HEK293 (cell line): ENCODE results near the gene MLPH.

ENCODE experiments used
- CTCF ChIA-PET: fragments of 350-600 bp; formaldehyde crosslinking; extraction: SDS; loops from one replicate; lab custom pipeline; 2021; ENCODE audit warnings: antibody characterized with exemption; lab: Yijun Ruan, JAX
- POLR2A ChIA-PET: fragments of 300-600 bp; formaldehyde crosslinking; extraction: SDS; loops from one replicate; lab custom pipeline; 2020; ENCODE audit warnings: antibody characterized with exemption, inconsistent platforms; lab: Yijun Ruan, JAX
- H3K27ac ChIP-seq: fragments of 200-500 bp; sonication (Bioruptor generic); 2 replicates; pipeline ENCODE4 v1.5.1; 2014; ENCODE audit warnings: low read depth, low read length, control low read depth, inconsistent platforms; ENCODE audit errors: extremely low read depth
- H3K36me3 ChIP-seq, 2 experiments: fragments of 200-500 bp in 1 of 2; sonication (Bioruptor generic) in 1 of 2; 1 replicate in 1 of 2; 2 replicates in 1 of 2; pipeline ENCODE4 v1.5.1; 2014 to 2017; ENCODE audit warnings: inconsistent platforms in 2 of 2, low read length in 2 of 2; ENCODE audit not compliant: control insufficient read depth in 2 of 2, insufficient read depth in 1 of 2
- H3K4me1 ChIP-seq: fragments of 200-500 bp; sonication (Bioruptor generic); 2 replicates; pipeline ENCODE4 v1.5.1; 2014; ENCODE audit warnings: mild to moderate bottlenecking, low read length, inconsistent platforms; ENCODE audit not compliant: control insufficient read depth, insufficient read depth
- H3K4me3 ChIP-seq: 2 replicates; pipeline ENCODE4 v1.5.1; 2011; ENCODE audit warnings: low read depth, mild to moderate bottlenecking, control low read depth, low read length, moderate library complexity
- H3K9me3 ChIP-seq: fragments of 200-500 bp; sonication (Bioruptor generic); 2 replicates; pipeline ENCODE4 v1.5.1; 2014; ENCODE audit warnings: low read depth, low read length, inconsistent platforms; ENCODE audit not compliant: control insufficient read depth, insufficient read depth
- EGR2 ChIP-seq: fragments of 450-650 bp; formaldehyde crosslinking; IDR thresholded peaks from 2 replicates; pipeline ENCODE4 v1.5.1; 2016; ENCODE audit warnings: low read depth, missing biosample characterization, missing genetic modification characterization
- GLI2 ChIP-seq: fragments of 450-650 bp; formaldehyde crosslinking; IDR thresholded peaks from 2 replicates; pipeline ENCODE4; 2017; ENCODE audit warnings: missing biosample characterization, missing genetic modification characterization, low read depth, borderline replicate concordance
- PRDM1 ChIP-seq: fragments of 450-650 bp; formaldehyde crosslinking; IDR thresholded peaks from 2 replicates; pipeline ENCODE4; 2016; ENCODE audit warnings: missing biosample characterization, missing genetic modification characterization
- SALL2 ChIP-seq: fragments of 450-650 bp; formaldehyde crosslinking; IDR thresholded peaks from 2 replicates; pipeline ENCODE4 v1.5.0; 2017; ENCODE audit warnings: missing biosample characterization, mild to moderate bottlenecking, missing genetic modification characterization, borderline replicate concordance
- SETDB1 ChIP-seq: IDR thresholded peaks from one replicate; pipeline ENCODE4 v1.6.1; 2017; ENCODE audit warnings: mild to moderate bottlenecking, low read length, moderate library complexity, mixed read lengths; ENCODE audit not compliant: insufficient read length
- SP2 ChIP-seq: fragments of 450-650 bp; formaldehyde crosslinking; IDR thresholded peaks from 2 replicates; pipeline ENCODE4 v1.5.1; 2016; ENCODE audit warnings: missing biosample characterization, missing genetic modification characterization
- WT1 ChIP-seq: fragments of 450-650 bp; formaldehyde crosslinking; IDR thresholded peaks from 2 replicates; pipeline ENCODE4 v1.5.1; 2016; ENCODE audit warnings: missing biosample characterization, missing genetic modification characterization
- ZBTB1 ChIP-seq: fragments of 450-650 bp; formaldehyde crosslinking; IDR thresholded peaks from 2 replicates; pipeline ENCODE4 v1.5.1; 2016; ENCODE audit warnings: missing biosample characterization, missing genetic modification characterization
- ZFHX2 ChIP-seq: fragments of 450-650 bp; formaldehyde crosslinking; conservative IDR thresholded peaks from 2 replicates; pipeline ENCODE4 v1.5.1; 2016; ENCODE audit warnings: missing biosample characterization, missing genetic modification characterization
- ZNF114 ChIP-seq: fragments of 450-650 bp; formaldehyde crosslinking; IDR thresholded peaks from 2 replicates; pipeline ENCODE4 v1.5.0; 2017; ENCODE audit warnings: missing biosample characterization, missing genetic modification characterization
- ZNF138 ChIP-seq: fragments of 450-650 bp; formaldehyde crosslinking; IDR thresholded peaks from 2 replicates; pipeline ENCODE4 v1.5.1; 2016; ENCODE audit warnings: missing biosample characterization, missing genetic modification characterization, borderline replicate concordance
- ZNF16 ChIP-seq: fragments of 450-650 bp; formaldehyde crosslinking; IDR thresholded peaks from 2 replicates; pipeline ENCODE4 v1.5.1; 2016; ENCODE audit warnings: low read depth, missing biosample characterization, missing genetic modification characterization
- ZNF184 ChIP-seq: fragments of 450-650 bp; IDR thresholded peaks from 2 replicates; pipeline ENCODE4 v1.5.1; 2018; ENCODE audit warnings: missing biosample characterization, mild to moderate bottlenecking, missing genetic modification characterization
- ZNF202 ChIP-seq: fragments of 450-650 bp; formaldehyde crosslinking; IDR thresholded peaks from 2 replicates; pipeline ENCODE4 v1.5.1; 2016; ENCODE audit warnings: missing biosample characterization, missing genetic modification characterization, borderline replicate concordance
- ZNF214 ChIP-seq: fragments of 450-650 bp; formaldehyde crosslinking; IDR thresholded peaks from 2 replicates; pipeline ENCODE4 v1.5.1; 2017; ENCODE audit warnings: missing biosample characterization, mild to moderate bottlenecking, missing genetic modification characterization, borderline replicate concordance
- ZNF274 ChIP-seq, 2 experiments: fragments of 200-500 bp in 1 of 2; fragments of 450-650 bp in 1 of 2; sonication (Bioruptor generic) in 1 of 2; formaldehyde crosslinking in 1 of 2; IDR thresholded peaks; 2 replicates each; pipeline versions ENCODE4 v1.5.1 to v1.6.1; 2014 to 2016; ENCODE audit warnings: borderline replicate concordance in 1 of 2, inconsistent platforms in 1 of 2, low read length in 1 of 2, missing biosample characterization in 1 of 2, missing genetic modification characterization in 1 of 2
- ZNF558 ChIP-seq: fragments of 450-650 bp; formaldehyde crosslinking; IDR thresholded peaks from 2 replicates; pipeline ENCODE4 v1.5.1; 2016; ENCODE audit warnings: missing biosample characterization, missing genetic modification characterization
- ZNF654 ChIP-seq: fragments of 450-650 bp; formaldehyde crosslinking; IDR thresholded peaks from 2 replicates; pipeline ENCODE4 v1.5.1; 2016; ENCODE audit warnings: low read depth, missing biosample characterization, missing genetic modification characterization
- ZNF660 ChIP-seq: fragments of 450-650 bp; IDR thresholded peaks from 2 replicates; pipeline ENCODE4 v1.5.1; 2018; ENCODE audit warnings: missing biosample characterization, mild to moderate bottlenecking, missing genetic modification characterization
- ZNF670 ChIP-seq: fragments of 450-650 bp; formaldehyde crosslinking; IDR thresholded peaks from 2 replicates; pipeline ENCODE4 v1.5.1; 2016; ENCODE audit warnings: missing biosample characterization, missing genetic modification characterization, low read depth
- TF ChIP-seq, protein P1 (sequence below): fragments of 450-650 bp; formaldehyde crosslinking; IDR thresholded peaks from 2 replicates; pipeline ENCODE4 v1.5.1; 2016; ENCODE audit warnings: missing biosample characterization, missing genetic modification characterization
- TF ChIP-seq, protein P2 (sequence below): fragments of 450-650 bp; formaldehyde crosslinking; IDR thresholded peaks from 2 replicates; pipeline ENCODE4 v1.5.1; 2017; ENCODE audit warnings: missing biosample characterization, missing genetic modification characterization
- TF ChIP-seq, protein P3 (sequence below): fragments of 450-650 bp; formaldehyde crosslinking; IDR thresholded peaks from 2 replicates; pipeline ENCODE4 v1.5.1; 2016; ENCODE audit warnings: missing biosample characterization, missing genetic modification characterization
- TF ChIP-seq, protein P4 (sequence below): fragments of 450-650 bp; formaldehyde crosslinking; IDR thresholded peaks from 2 replicates; pipeline ENCODE4 v1.5.1; 2016; ENCODE audit warnings: missing biosample characterization, missing genetic modification characterization
- TF ChIP-seq, protein P5 (sequence below): fragments of 450-650 bp; formaldehyde crosslinking; IDR thresholded peaks from 2 replicates; pipeline ENCODE4 v1.5.1; 2017; ENCODE audit warnings: missing biosample characterization, missing genetic modification characterization

MLPH gene

DNA sequence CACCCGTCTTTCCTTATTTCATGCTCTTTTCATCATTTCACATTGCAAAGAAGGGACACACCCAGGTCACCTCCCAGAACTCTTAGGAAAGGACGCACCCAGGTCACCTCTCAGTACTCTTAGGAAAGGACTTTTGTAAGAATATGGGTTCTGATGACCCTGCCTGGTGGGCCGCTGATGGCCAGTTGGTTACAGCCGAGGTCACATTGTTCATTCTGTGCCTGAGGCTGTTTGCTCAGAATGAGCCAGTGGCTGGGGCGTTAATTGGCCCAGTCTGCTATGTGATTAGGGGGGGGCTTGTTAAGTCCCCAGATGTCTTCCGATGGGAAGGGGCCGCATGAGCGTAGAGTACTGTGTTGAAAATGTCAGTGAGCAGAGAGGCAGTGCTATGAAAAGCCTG, 9.4 kb downstream of the MLPH start:
- ChIA-PET POLR2A (no interaction called here), CTCF (interaction anchor here (0.9 kb wide), 1 partner anchor 75 kb away, joined by 3 read pairs; no protein-coding TSS in a partner anchor)
- Histone ChIP-seq H3K36me3 (no peaks in the 10 kb centered on the region), H3K27ac (no peak overlapping the region), H3K9me3 (no peaks in the 10 kb centered on the region), H3K4me3 (no peak overlapping the region), H3K4me1 (no peaks in the 10 kb centered on the region)
- TF ChIP-seq, protein P1, sequence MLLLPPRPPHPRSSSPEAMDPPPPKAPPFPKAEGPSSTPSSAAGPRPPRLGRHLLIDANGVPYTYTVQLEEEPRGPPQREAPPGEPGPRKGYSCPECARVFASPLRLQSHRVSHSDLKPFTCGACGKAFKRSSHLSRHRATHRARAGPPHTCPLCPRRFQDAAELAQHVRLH (tag by site-specific recombination), result no peak
- no peak for TF ChIP-seq ZNF214 (tag by site-specific recombination)
- no peak for TF ChIP-seq ZNF138 (tag by site-specific recombination)
- no peak for TF ChIP-seq ZNF670
- no peak for TF ChIP-seq ZNF660 (tag by site-specific recombination)
- TF ChIP-seq PRDM1 (tag by site-specific recombination), result no peak
- TF ChIP-seq, protein P2, sequence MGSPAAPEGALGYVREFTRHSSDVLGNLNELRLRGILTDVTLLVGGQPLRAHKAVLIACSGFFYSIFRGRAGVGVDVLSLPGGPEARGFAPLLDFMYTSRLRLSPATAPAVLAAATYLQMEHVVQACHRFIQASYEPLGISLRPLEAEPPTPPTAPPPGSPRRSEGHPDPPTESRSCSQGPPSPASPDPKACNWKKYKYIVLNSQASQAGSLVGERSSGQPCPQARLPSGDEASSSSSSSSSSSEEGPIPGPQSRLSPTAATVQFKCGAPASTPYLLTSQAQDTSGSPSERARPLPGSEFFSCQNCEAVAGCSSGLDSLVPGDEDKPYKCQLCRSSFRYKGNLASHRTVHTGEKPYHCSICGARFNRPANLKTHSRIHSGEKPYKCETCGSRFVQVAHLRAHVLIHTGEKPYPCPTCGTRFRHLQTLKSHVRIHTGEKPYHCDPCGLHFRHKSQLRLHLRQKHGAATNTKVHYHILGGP (tag by site-specific recombination), result no peak
- no peak for TF ChIP-seq ZNF184 (tag by site-specific recombination)
- TF ChIP-seq SETDB1, result no peak
- TF ChIP-seq GLI2 (tag by site-specific recombination), result no peak
- TF ChIP-seq SALL2, result no peak
- TF ChIP-seq ZFHX2 (tag by site-specific recombination), result no peak

DNA sequence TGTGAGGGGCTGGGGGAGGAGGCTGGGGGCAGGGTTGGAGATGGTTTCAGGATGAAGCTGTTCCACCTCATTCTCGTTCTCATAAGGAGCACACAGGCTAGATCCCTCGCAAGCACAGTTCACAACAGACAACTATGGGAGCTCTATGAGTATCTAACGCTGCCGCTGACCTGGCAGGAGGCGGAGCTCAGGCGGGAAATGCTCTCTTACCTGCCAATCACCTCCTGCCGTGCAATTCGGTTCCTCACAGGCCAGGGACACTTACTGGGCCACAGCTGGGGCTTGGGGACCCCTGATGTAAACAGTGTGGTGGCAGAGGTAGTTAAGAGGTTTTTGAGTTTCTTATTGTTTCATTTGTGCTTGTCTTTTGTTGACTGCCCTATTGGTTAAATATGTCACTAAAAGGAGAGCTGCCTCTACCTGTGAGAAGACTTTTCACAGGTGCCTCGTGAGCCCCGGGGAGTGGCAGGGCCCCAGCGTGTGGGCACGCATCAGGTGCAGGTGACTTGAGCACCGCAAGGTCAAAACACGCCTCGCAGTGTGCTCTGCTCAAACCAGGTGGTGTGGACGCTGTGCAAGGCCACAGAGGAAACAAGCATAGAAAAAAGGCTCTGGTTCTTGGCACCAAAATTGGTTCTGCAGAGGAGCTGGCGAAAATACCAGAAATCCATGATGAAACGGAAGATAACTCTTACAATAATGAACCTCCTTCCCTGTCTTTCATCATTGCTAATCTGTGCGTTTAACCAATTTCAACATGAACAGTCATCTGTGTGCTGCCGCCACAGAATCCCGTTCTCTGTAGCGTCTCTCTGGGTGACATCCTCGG, 10.2 kb downstream of the MLPH start:
- ChIA-PET CTCF (interaction anchor here (0.9 to 1.4 kb wide), 3 partner anchors 16 to 76 kb away, joined by 3 to 4 read pairs (median 3); no protein-coding TSS in a partner anchor), POLR2A (interaction anchor here (1.2 kb wide), 1 partner anchor 15 kb away, joined by 3 read pairs; no protein-coding TSS in a partner anchor)
- Histone ChIP-seq H3K4me3 (no peak overlapping the region), H3K4me1 (no peaks in the 10 kb centered on the region), H3K27ac (no peak overlapping the region), H3K36me3 (no peaks in the 10 kb centered on the region), H3K9me3 (no peaks in the 10 kb centered on the region)
- no peak for TF ChIP-seq ZNF202 (tag by site-specific recombination)
- no peak for TF ChIP-seq ZNF670
- no peak for TF ChIP-seq EGR2 (tag by site-specific recombination)
- no peak for TF ChIP-seq WT1 (tag by site-specific recombination)
- TF ChIP-seq, protein P3, sequence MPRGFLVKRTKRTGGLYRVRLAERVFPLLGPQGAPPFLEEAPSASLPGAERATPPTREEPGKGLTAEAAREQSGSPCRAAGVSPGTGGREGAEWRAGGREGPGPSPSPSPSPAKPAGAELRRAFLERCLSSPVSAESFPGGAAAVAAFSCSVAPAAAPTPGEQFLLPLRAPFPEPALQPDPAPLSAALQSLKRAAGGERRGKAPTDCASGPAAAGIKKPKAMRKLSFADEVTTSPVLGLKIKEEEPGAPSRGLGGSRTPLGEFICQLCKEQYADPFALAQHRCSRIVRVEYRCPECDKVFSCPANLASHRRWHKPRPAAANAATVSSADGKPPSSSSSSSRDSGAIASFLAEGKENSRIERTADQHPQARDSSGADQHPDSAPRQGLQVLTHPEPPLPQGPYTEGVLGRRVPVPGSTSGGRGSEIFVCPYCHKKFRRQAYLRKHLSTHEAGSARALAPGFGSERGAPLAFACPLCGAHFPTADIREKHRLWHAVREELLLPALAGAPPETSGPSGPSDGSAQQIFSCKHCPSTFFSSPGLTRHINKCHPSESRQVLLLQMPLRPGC (tag by site-specific recombination), result no peak
- TF ChIP-seq ZNF274 (IDR thresholded peaks at IDR 0.05; ENCODE audit: low read length), result no peak
- TF ChIP-seq ZNF274 (tag by site-specific recombination; IDR thresholded peaks at IDR 0.05; ENCODE audit: borderline replicate concordance), result no peak
- no peak for TF ChIP-seq ZNF558 (tag by site-specific recombination)
- TF ChIP-seq, protein P4, sequence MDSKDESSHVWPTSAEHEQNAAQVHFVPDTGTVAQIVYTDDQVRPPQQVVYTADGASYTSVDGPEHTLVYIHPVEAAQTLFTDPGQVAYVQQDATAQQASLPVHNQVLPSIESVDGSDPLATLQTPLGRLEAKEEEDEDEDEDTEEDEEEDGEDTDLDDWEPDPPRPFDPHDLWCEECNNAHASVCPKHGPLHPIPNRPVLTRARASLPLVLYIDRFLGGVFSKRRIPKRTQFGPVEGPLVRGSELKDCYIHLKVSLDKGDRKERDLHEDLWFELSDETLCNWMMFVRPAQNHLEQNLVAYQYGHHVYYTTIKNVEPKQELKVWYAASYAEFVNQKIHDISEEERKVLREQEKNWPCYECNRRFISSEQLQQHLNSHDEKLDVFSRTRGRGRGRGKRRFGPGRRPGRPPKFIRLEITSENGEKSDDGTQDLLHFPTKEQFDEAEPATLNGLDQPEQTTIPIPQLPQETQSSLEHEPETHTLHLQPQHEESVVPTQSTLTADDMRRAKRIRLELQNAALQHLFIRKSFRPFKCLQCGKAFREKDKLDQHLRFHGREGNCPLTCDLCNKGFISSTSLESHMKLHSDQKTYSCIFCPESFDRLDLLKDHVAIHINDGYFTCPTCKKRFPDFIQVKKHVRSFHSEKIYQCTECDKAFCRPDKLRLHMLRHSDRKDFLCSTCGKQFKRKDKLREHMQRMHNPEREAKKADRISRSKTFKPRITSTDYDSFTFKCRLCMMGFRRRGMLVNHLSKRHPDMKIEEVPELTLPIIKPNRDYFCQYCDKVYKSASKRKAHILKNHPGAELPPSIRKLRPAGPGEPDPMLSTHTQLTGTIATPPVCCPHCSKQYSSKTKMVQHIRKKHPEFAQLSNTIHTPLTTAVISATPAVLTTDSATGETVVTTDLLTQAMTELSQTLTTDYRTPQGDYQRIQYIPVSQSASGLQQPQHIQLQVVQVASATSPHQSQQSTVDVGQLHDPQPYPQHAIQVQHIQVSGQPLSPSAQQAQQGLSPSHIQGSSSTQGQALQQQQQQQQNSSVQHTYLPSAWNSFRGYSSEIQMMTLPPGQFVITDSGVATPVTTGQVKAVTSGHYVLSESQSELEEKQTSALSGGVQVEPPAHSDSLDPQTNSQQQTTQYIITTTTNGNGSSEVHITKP (tag by site-specific recombination), result no peak
- TF ChIP-seq ZNF114 (tag by site-specific recombination), result no peak
- TF ChIP-seq, protein P5, sequence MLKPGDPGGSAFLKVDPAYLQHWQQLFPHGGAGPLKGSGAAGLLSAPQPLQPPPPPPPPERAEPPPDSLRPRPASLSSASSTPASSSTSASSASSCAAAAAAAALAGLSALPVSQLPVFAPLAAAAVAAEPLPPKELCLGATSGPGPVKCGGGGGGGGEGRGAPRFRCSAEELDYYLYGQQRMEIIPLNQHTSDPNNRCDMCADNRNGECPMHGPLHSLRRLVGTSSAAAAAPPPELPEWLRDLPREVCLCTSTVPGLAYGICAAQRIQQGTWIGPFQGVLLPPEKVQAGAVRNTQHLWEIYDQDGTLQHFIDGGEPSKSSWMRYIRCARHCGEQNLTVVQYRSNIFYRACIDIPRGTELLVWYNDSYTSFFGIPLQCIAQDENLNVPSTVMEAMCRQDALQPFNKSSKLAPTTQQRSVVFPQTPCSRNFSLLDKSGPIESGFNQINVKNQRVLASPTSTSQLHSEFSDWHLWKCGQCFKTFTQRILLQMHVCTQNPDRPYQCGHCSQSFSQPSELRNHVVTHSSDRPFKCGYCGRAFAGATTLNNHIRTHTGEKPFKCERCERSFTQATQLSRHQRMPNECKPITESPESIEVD, result no peak
- no peak for TF ChIP-seq ZNF16 (tag by site-specific recombination)
- no peak for TF ChIP-seq ZNF654 (tag by site-specific recombination)
- TF ChIP-seq SP2, result no peak
- TF ChIP-seq ZBTB1 (tag by site-specific recombination), result no peak
